AML-193 (cell line): ENCODE results near the gene CACTIN.
A peak's percentile ranks its signal among the peaks of the same experiment; 100 is the strongest.
"Not testable (repeated sequence)": the region's sequence is repeated elsewhere in the genome, so short reads cannot be mapped to it uniquely, and the experiment has no call there.

Experiments
- DNase-seq, 2 experiments: peaks; one replicate each; lab custom pipeline; 2025; lab: John Stamatoyannopoulos, UW

The CACTIN gene

GRCh38 chr19:3626473-3627350 lies at the start of gene CACTIN:
Gene CACTIN (minus strand): TSS chr19:3626790. CDS start chr19:3626762, 28 bp downstream.
- DNase-seq = peak; percentile 93 to 94

- no peak for DNase-seq
Observed at GRCh38 chr19:3674784-3675543, 48.4 kb upstream of the CACTIN start.

- no peak for DNase-seq
Observed at GRCh38 chr19:3673506-3674439, 47.2 kb upstream of the CACTIN start.

- DNase-seq = no peak
Observed at GRCh38 chr19:3672993-3673392, 46.4 kb upstream of the CACTIN start.

GRCh38 chr19:3672575-3672948 lies 46.0 kb upstream of the CACTIN start:
- DNase-seq = no peak

- DNase-seq = no peak
Observed at GRCh38 chr19:3671680-3672574, 45.3 kb upstream of the CACTIN start.

GRCh38 chr19:3670796-3671679 lies 44.4 kb upstream of the CACTIN start:
- DNase-seq = no peak

- DNase-seq = no peak
Observed at GRCh38 chr19:3669947-3670795, 43.6 kb upstream of the CACTIN start.

GRCh38 chr19:3669082-3669946 lies 42.7 kb upstream of the CACTIN start:
- no peak for DNase-seq

GRCh38 chr19:3668331-3669081 lies 41.9 kb upstream of the CACTIN start:
- no peak for DNase-seq

- no peak for DNase-seq
Observed at GRCh38 chr19:3667766-3668165, 41.2 kb upstream of the CACTIN start.

- no peak for DNase-seq
Observed at GRCh38 chr19:3667037-3667638, 40.5 kb upstream of the CACTIN start.

- DNase-seq = not testable (repeated sequence)
Observed at GRCh38 chr19:3666545-3666856, 39.9 kb upstream of the CACTIN start.

- DNase-seq = peak; percentile 7 to 24
Observed at GRCh38 chr19:3665681-3666544, 39.3 kb upstream of the CACTIN start.

GRCh38 chr19:3664879-3665642 lies 38.5 kb upstream of the CACTIN start:
- DNase-seq = no peak
